ENCODE data around the gene ARL2BP. TPM values are rescaled to one million over a fixed set of nuclear protein-coding genes. Genes with fewer than 3 reads are reported as not detected.

Gene ARL2BP
- total RNA-seq, 4 donors from 2014 or later = 44.5 to 75.1 (median 54.6) TPM

DNA sequence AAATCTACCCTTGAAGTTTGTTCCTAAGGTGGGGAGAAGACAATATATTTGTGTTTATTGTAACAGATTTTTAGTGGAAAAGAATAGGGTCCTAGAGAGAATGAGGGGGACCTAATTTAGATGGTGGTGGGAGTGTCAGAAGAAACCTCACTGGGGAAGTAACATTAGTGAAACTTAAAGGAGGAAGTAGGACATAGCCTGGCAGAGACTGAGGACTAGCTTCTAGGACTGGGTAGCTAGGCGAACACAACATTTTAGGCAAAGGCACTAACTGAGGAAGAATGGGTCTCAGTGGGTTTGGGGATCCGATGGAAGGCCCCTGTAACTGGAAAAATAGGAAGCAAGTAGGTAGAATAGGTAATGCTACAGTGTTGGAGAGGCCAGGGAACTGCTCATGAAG lies 4.2 kb upstream of the ARL2BP start:
- no peaks in the 10 kb centered on the region for H3K9me3 ChIP-seq
- 76 to 79% methylated on average over 2 of the region's 2 CpGs for WGBS, 2 donors
- no peak for TF ChIP-seq POLR2A (IDR thresholded peaks at IDR 0.05)
- TF ChIP-seq, protein P1, sequence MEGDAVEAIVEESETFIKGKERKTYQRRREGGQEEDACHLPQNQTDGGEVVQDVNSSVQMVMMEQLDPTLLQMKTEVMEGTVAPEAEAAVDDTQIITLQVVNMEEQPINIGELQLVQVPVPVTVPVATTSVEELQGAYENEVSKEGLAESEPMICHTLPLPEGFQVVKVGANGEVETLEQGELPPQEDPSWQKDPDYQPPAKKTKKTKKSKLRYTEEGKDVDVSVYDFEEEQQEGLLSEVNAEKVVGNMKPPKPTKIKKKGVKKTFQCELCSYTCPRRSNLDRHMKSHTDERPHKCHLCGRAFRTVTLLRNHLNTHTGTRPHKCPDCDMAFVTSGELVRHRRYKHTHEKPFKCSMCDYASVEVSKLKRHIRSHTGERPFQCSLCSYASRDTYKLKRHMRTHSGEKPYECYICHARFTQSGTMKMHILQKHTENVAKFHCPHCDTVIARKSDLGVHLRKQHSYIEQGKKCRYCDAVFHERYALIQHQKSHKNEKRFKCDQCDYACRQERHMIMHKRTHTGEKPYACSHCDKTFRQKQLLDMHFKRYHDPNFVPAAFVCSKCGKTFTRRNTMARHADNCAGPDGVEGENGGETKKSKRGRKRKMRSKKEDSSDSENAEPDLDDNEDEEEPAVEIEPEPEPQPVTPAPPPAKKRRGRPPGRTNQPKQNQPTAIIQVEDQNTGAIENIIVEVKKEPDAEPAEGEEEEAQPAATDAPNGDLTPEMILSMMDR (IDR thresholded peaks at IDR 0.05) = no peak
- DNase-seq = no peak
- H3K27ac ChIP-seq = no peak overlapping the region
- no peak overlapping the region for H3K4me3 ChIP-seq
- intact Hi-C loops (cut with DNase I) = no loop called here
- no peaks in the 10 kb centered on the region for H3K27me3 ChIP-seq
- H3K36me3 ChIP-seq = peaks cover 0 to 52% (median 3%) of the 10 kb centered on the region in 3 donors
- peaks cover under 1 to 12% (median 4%) of the 10 kb centered on the region in 3 donors for H3K4me1 ChIP-seq

DNA sequence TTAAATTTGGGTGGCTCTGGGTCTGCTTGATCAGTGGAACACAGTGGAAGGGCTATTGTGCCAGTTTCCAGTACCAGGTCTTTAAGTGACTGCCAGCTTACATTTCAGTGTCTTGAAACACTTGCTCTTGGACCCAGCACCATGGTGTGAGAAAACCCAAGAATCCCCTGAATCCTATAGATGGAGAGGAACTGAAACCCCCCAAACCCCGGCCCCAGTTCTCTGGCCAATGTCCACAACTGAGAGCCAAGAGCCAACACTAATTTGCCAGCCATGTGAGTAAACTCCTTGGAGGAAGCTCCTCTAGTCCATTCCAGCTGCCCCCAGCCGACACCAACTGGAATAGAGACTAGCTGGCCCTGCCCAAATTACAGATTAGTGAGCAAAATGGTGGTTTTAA lies 2.4 kb upstream of the ARL2BP start:
- peaks cover 0 to 48% (median 2%) of the 10 kb centered on the region in 3 donors for H3K36me3 ChIP-seq
- intact Hi-C loops (cut with DNase I) = no loop called here
- H3K9me3 ChIP-seq = no peaks in the 10 kb centered on the region
- DNase-seq = no peak
- 100% methylated on average over 2 of the region's 2 CpGs; no CpG with 5 or more reads in 1 of the 2 donors for WGBS, 2 donors
- H3K4me3 ChIP-seq = no peak overlapping the region
- H3K27me3 ChIP-seq = no peaks in the 10 kb centered on the region
- H3K27ac ChIP-seq = no peak overlapping the region
- TF ChIP-seq, protein P1 (IDR thresholded peaks at IDR 0.05) = no peak
- no peak for TF ChIP-seq POLR2A (IDR thresholded peaks at IDR 0.05)
- peaks cover 7 to 26% (median 8%) of the 10 kb centered on the region in 3 donors for H3K4me1 ChIP-seq

DNA sequence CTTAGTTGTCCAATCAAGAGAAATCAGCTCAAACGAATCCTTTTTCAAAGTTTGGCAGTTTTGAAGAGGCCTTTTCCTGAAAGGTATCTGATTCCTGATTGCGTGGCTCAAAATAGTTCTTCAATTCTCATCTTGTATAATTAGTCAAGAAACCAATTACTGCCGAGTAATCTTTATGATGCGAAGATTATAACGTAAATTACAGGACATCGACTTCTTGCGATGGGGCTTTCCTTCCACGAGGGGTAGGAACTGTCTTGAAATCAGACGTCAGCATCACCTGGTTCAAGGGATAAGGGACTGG lies 644 bp upstream of the ARL2BP start:
- intact Hi-C loops (cut with DNase I) = no loop called here

DNA sequence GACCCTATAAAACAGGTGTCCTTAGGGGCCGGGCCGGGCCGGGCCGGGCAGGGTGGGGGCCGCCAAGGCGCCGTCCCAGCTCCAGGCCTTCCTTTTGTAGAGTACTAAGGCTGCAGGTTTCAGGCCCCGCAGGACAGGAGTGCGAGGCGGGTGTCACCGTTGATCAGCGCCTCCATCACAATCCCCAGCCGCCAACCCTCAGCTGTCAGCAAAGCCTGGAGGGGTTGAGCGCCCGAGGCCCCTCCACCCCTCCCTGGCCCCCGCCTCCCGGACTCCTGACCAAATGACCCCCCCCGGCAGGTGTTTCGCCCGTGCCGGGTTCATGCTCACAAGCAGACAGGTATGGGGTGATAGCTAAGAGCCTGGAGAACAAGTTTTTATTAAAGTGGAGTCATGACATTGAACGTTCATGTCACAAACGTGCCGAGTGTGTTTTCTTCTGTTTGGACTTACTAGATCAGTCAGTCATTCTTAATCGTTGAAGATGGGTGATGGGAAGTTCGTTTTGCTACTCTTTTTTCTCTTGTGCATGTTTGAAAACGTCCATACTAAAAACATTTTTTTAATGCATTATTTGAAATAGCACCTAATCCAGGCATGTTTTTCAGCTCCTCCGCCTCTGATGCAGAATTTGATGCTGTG lies 534 bp downstream of the ARL2BP start:
- Histone ChIP-seq H3K4me3 (peak overlapping the region; percentile 65 to 89 (median 80)), H3K36me3 (peaks cover 4 to 48% (median 11%) of the 10 kb centered on the region in 3 donors), H3K27ac (peak overlapping the region; percentile 87 to 98 (median 94)), H3K27me3 (no peaks in the 10 kb centered on the region), H3K9me3 (no peaks in the 10 kb centered on the region), H3K4me1 (peaks cover 7 to 26% (median 8%) of the 10 kb centered on the region in 3 donors)
- no peak for DNase-seq
- TF ChIP-seq POLR2A (IDR thresholded peaks at IDR 0.05) = no peak
- TF ChIP-seq, protein P1 (IDR thresholded peaks at IDR 0.05) = no peak
- intact Hi-C loops (cut with DNase I) = no loop called here
- WGBS, 2 donors = 6 to 8% methylated on average over 12 to 13 of the region's 28 CpGs

More for the DNA sequence above, 644 bp upstream of the ARL2BP start:
- H3K36me3 ChIP-seq = peaks cover 4 to 48% (median 4%) of the 10 kb centered on the region in 3 donors
- H3K4me1 ChIP-seq = peaks cover 7 to 26% (median 8%) of the 10 kb centered on the region in 3 donors
- no peak for TF ChIP-seq POLR2A (IDR thresholded peaks at IDR 0.05)
- TF ChIP-seq, protein P1 (IDR thresholded peaks at IDR 0.05) = no peak
- no peaks in the 10 kb centered on the region for H3K9me3 ChIP-seq
- H3K27ac ChIP-seq = peak overlapping the region; percentile 87 to 98 (median 94)
- WGBS, 2 donors = 6 to 7% methylated on average over 9 of the region's 9 CpGs
- DNase-seq = no peak
- no peaks in the 10 kb centered on the region for H3K27me3 ChIP-seq
- H3K4me3 ChIP-seq = peak overlapping the region; percentile 65 to 89 (median 80)

DNA sequence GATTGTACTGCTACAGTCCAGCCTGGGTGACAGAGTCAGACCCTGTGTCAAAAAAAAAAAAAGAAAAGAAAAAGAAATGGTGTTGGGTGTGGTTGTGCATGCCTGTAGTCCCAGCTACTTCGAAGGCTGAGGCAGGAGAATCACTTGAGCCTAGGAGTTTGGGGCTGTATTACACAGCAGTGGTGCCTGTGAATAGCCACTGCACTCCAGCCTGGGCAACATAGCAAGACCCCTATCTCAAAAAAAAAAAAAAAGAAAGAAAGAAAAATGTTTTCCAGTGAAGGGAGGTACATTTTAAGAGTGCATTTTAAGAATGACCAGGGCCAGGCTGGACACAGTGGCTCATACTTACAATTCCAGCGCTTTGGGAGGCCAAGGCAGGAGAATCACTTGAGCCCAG lies 6.3 kb downstream of the ARL2BP start:
- H3K4me3 ChIP-seq = no peak overlapping the region
- H3K36me3 ChIP-seq = peaks cover 15 to 98% (median 29%) of the 10 kb centered on the region in 3 donors
- 85 to 100% methylated on average over 2 of the region's 2 CpGs for WGBS, 2 donors
- intact Hi-C loops (cut with DNase I) = no loop called here
- no peaks in the 10 kb centered on the region for H3K9me3 ChIP-seq
- H3K27ac ChIP-seq = peak overlapping the region in 1 of 4 donors; percentile 19
- no peak for DNase-seq
- TF ChIP-seq, protein P1 (IDR thresholded peaks at IDR 0.05) = no peak
- no peak for TF ChIP-seq POLR2A (IDR thresholded peaks at IDR 0.05)
- no peaks in the 10 kb centered on the region for H3K27me3 ChIP-seq
- peaks cover 0 to 59% (median 1%) of the 10 kb centered on the region in 3 donors for H3K4me1 ChIP-seq

All from esophagus squamous epithelium (tissue), 5 donors.